HEK293 (cell line): ENCODE measurements around the gene ATCAY.
A peak's percentile ranks its signal among the peaks of the same experiment; 100 is the strongest.

ENCODE experiments used
- ATF2 ChIP-seq: fragments of 450-650 bp; formaldehyde crosslinking; IDR thresholded peaks from 2 replicates; pipeline ENCODE4 v1.5.1; 2016; ENCODE audit warnings: missing biosample characterization, missing genetic modification characterization, low read depth
- MEIS1 ChIP-seq: sonication (generic); formaldehyde crosslinking; IDR thresholded peaks from 2 replicates; pipeline ENCODE4 v1.8.1; 2022; ENCODE audit warnings: missing genetic modification reagents, mild to moderate bottlenecking, borderline replicate concordance
- PRDM2 ChIP-seq: fragments of 450-650 bp; formaldehyde crosslinking; IDR thresholded peaks from 2 replicates; pipeline ENCODE4 v1.5.1; 2016; ENCODE audit warnings: missing biosample characterization, missing genetic modification characterization, borderline replicate concordance
- REPIN1 ChIP-seq: fragments of 450-650 bp; formaldehyde crosslinking; IDR thresholded peaks from 2 replicates; pipeline ENCODE4 v1.5.1; 2017; ENCODE audit warnings: missing biosample characterization, missing genetic modification characterization, low read depth
- SP2 ChIP-seq: fragments of 450-650 bp; formaldehyde crosslinking; IDR thresholded peaks from 2 replicates; pipeline ENCODE4 v1.5.1; 2016; ENCODE audit warnings: missing biosample characterization, missing genetic modification characterization
- TRIM28 ChIP-seq: IDR thresholded peaks from 2 replicates; pipeline ENCODE4 v1.6.1; 2011; ENCODE audit warnings: low read length, control low read depth, borderline replicate concordance
- YY1 ChIP-seq: fragments of 450-650 bp; formaldehyde crosslinking; IDR thresholded peaks from 2 replicates; pipeline ENCODE4 v1.5.1; 2018; ENCODE audit warnings: missing biosample characterization, missing genetic modification characterization
- ZEB2 ChIP-seq: fragments of 450-650 bp; formaldehyde crosslinking; IDR thresholded peaks from 2 replicates; pipeline ENCODE4 v1.5.1; 2016; ENCODE audit warnings: missing biosample characterization, missing genetic modification characterization
- ZFP41 ChIP-seq: fragments of 450-650 bp; formaldehyde crosslinking; IDR thresholded peaks from 2 replicates; pipeline ENCODE4 v1.5.1; 2016; ENCODE audit warnings: missing biosample characterization, missing genetic modification characterization, borderline replicate concordance
- ZFP69B ChIP-seq: fragments of 450-650 bp; formaldehyde crosslinking; IDR thresholded peaks from 2 replicates; pipeline ENCODE4 v1.5.1; 2016; ENCODE audit warnings: missing biosample characterization, missing genetic modification characterization
- ZNF114 ChIP-seq: fragments of 450-650 bp; formaldehyde crosslinking; IDR thresholded peaks from 2 replicates; pipeline ENCODE4 v1.5.0; 2017; ENCODE audit warnings: missing biosample characterization, missing genetic modification characterization
- ZNF157 ChIP-seq: fragments of 450-650 bp; formaldehyde crosslinking; IDR thresholded peaks from 2 replicates; pipeline ENCODE4 v1.5.1; 2016; ENCODE audit warnings: missing biosample characterization, missing genetic modification characterization
- ZNF26 ChIP-seq: fragments of 450-650 bp; formaldehyde crosslinking; IDR thresholded peaks from 2 replicates; pipeline ENCODE4 v1.5.1; 2016; ENCODE audit warnings: missing biosample characterization, missing genetic modification characterization
- ZNF341 ChIP-seq: fragments of 450-650 bp; formaldehyde crosslinking; IDR thresholded peaks from 2 replicates; pipeline ENCODE4; 2016; ENCODE audit warnings: low read depth, missing biosample characterization, missing genetic modification characterization
- ZNF521 ChIP-seq: fragments of 450-650 bp; formaldehyde crosslinking; IDR thresholded peaks from 2 replicates; pipeline ENCODE4 v1.5.1; 2017; ENCODE audit warnings: missing biosample characterization, mild to moderate bottlenecking, missing genetic modification characterization
- ZNF660 ChIP-seq: fragments of 450-650 bp; IDR thresholded peaks from 2 replicates; pipeline ENCODE4 v1.5.1; 2018; ENCODE audit warnings: missing biosample characterization, mild to moderate bottlenecking, missing genetic modification characterization
- ZSCAN23 ChIP-seq: fragments of 450-650 bp; formaldehyde crosslinking; IDR thresholded peaks from 2 replicates; pipeline ENCODE4 v1.5.1; 2016; ENCODE audit warnings: missing biosample characterization, missing genetic modification characterization
- TF ChIP-seq, protein P1 (sequence below): fragments of 450-650 bp; formaldehyde crosslinking; IDR thresholded peaks from 2 replicates; pipeline ENCODE4 v1.5.1; 2016; ENCODE audit warnings: missing biosample characterization, missing genetic modification characterization, borderline replicate concordance
- TF ChIP-seq, protein P2 (sequence below): fragments of 450-650 bp; IDR thresholded peaks from 2 replicates; pipeline ENCODE4 v1.5.1; 2018; ENCODE audit warnings: missing biosample characterization, missing genetic modification characterization
- TF ChIP-seq, protein P3 (sequence below): fragments of 450-650 bp; formaldehyde crosslinking; IDR thresholded peaks from 2 replicates; pipeline ENCODE4 v1.5.1; 2016; ENCODE audit warnings: missing biosample characterization, missing genetic modification characterization
- TF ChIP-seq, protein P4 (sequence below): fragments of 450-650 bp; formaldehyde crosslinking; IDR thresholded peaks from 2 replicates; pipeline ENCODE4 v1.5.1; 2016; ENCODE audit warnings: missing biosample characterization, missing genetic modification characterization

ATCAY gene

DNA sequence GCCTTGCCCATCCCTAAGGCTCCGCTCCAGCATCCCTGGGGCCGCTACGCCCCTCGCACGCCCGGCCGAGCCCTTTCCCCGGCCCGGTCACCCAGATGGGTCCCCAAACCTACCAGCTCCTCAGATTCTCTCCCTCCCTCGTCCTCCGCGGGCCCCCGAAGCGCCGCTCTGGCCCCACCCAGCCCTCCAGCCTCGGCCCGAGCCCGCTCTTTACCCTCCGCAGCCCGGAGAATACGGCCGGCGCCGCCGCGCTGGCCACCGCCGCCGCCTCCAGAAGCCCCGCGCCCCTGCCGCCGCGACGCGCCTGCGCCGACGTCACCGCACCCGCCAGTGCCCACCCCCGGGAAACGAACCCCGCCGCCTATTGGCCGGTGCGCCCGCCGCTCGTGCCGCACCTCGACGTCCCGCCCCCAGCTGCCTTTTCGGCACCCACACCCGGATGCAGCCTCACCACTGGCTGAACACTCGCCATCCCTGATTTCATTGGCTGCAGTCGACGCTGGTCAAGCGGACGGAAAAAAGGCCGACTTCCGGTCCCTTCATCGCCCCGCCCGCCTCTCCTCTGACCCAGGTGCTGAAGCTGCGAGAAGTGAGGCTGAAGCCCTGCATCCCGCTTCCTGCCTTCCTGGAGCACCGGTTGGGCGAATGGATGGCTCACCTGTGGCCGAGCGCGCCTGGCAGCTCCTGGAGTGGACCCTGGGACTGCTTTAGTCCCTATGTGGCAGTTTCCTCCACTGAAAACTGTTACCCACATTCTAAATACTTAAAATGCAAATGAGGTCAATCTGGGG is 90.5 kb downstream of the ATCAY start, which contains the start of gene DAPK3 (continued):
- TF ChIP-seq, protein P1, sequence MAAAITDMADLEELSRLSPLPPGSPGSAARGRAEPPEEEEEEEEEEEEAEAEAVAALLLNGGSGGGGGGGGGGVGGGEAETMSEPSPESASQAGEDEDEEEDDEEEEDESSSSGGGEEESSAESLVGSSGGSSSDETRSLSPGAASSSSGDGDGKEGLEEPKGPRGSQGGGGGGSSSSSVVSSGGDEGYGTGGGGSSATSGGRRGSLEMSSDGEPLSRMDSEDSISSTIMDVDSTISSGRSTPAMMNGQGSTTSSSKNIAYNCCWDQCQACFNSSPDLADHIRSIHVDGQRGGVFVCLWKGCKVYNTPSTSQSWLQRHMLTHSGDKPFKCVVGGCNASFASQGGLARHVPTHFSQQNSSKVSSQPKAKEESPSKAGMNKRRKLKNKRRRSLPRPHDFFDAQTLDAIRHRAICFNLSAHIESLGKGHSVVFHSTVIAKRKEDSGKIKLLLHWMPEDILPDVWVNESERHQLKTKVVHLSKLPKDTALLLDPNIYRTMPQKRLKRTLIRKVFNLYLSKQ: no peak
- no peak for TF ChIP-seq ZNF114 (tag by site-specific recombination)
- TF ChIP-seq ZNF26: no peak
- 0 out of 2 replicates have a peak, but pooled peaks have one; percentile 29 for TF ChIP-seq ZNF660 (tag by site-specific recombination)
- no peak for TF ChIP-seq ATF2 (tag by site-specific recombination)
- TF ChIP-seq, protein P2, sequence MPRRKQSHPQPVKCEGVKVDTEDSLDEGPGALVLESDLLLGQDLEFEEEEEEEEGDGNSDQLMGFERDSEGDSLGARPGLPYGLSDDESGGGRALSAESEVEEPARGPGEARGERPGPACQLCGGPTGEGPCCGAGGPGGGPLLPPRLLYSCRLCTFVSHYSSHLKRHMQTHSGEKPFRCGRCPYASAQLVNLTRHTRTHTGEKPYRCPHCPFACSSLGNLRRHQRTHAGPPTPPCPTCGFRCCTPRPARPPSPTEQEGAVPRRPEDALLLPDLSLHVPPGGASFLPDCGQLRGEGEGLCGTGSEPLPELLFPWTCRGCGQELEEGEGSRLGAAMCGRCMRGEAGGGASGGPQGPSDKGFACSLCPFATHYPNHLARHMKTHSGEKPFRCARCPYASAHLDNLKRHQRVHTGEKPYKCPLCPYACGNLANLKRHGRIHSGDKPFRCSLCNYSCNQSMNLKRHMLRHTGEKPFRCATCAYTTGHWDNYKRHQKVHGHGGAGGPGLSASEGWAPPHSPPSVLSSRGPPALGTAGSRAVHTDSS (tag by site-specific recombination): no peak
- TF ChIP-seq SP2 (tag by site-specific recombination): peak; percentile 99
- TF ChIP-seq YY1 (tag by site-specific recombination): 0 out of 2 replicates have a peak, but pooled peaks have one; percentile 35
- TF ChIP-seq PRDM2: no peak
- peak; percentile 73 for TF ChIP-seq ZEB2 (tag by site-specific recombination)
- no peak for TF ChIP-seq ZNF157 (tag by site-specific recombination)
- no peak for TF ChIP-seq MEIS1 (CRISPR knock-in tag)
- no peak for TF ChIP-seq ZFP41 (tag by site-specific recombination)
- peak; percentile 30; the same call in 1 of the 2 replicates for TF ChIP-seq ZFP69B (tag by site-specific recombination)
- TF ChIP-seq, protein P3, sequence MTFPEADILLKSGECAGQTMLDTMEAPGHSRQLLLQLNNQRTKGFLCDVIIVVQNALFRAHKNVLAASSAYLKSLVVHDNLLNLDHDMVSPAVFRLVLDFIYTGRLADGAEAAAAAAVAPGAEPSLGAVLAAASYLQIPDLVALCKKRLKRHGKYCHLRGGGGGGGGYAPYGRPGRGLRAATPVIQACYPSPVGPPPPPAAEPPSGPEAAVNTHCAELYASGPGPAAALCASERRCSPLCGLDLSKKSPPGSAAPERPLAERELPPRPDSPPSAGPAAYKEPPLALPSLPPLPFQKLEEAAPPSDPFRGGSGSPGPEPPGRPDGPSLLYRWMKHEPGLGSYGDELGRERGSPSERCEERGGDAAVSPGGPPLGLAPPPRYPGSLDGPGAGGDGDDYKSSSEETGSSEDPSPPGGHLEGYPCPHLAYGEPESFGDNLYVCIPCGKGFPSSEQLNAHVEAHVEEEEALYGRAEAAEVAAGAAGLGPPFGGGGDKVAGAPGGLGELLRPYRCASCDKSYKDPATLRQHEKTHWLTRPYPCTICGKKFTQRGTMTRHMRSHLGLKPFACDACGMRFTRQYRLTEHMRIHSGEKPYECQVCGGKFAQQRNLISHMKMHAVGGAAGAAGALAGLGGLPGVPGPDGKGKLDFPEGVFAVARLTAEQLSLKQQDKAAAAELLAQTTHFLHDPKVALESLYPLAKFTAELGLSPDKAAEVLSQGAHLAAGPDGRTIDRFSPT (tag by site-specific recombination): peak; percentile 34; the same call in 1 of the 2 replicates
- TF ChIP-seq, protein P4, sequence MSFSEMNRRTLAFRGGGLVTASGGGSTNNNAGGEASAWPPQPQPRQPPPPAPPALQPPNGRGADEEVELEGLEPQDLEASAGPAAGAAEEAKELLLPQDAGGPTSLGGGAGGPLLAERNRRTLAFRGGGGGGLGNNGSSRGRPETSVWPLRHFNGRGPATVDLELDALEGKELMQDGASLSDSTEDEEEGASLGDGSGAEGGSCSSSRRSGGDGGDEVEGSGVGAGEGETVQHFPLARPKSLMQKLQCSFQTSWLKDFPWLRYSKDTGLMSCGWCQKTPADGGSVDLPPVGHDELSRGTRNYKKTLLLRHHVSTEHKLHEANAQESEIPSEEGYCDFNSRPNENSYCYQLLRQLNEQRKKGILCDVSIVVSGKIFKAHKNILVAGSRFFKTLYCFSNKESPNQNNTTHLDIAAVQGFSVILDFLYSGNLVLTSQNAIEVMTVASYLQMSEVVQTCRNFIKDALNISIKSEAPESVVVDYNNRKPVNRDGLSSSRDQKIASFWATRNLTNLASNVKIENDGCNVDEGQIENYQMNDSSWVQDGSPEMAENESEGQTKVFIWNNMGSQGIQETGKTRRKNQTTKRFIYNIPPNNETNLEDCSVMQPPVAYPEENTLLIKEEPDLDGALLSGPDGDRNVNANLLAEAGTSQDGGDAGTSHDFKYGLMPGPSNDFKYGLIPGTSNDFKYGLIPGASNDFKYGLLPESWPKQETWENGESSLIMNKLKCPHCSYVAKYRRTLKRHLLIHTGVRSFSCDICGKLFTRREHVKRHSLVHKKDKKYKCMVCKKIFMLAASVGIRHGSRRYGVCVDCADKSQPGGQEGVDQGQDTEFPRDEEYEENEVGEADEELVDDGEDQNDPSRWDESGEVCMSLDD: no peak
- peak; percentile 92 for TF ChIP-seq ZNF341 (tag by site-specific recombination)
- TF ChIP-seq TRIM28: no peak
- TF ChIP-seq ZNF521 (tag by site-specific recombination): no peak
- no peak for TF ChIP-seq ZSCAN23 (tag by site-specific recombination)
- no peak; the same call in 1 of the 2 replicates for TF ChIP-seq REPIN1 (tag by site-specific recombination)
